ENCODE measurements around the gene WDR70.

- TF ChIP-seq SP1 (IDR thresholded peaks at IDR 0.05): no peak
- no peak for TF ChIP-seq FOXM1 (IDR thresholded peaks at IDR 0.05; ENCODE audit: borderline replicate concordance)
- TF ChIP-seq L3MBTL2 (conservative IDR thresholded peaks at IDR 0.05): no peak
- TF ChIP-seq CTBP1 (IDR thresholded peaks at IDR 0.05; ENCODE audit: borderline replicate concordance): no peak
- TF ChIP-seq BHLHE40 (IDR thresholded peaks at IDR 0.05; ENCODE audit: borderline replicate concordance): no peak
- TF ChIP-seq TARDBP (IDR thresholded peaks at IDR 0.05): no peak
- TF ChIP-seq ZNF384 (IDR thresholded peaks at IDR 0.05): no peak
- TF ChIP-seq NFRKB (IDR thresholded peaks at IDR 0.05): no peak
- TF ChIP-seq PKNOX1 (IDR thresholded peaks at IDR 0.05): no peak
- TF ChIP-seq FOXK2 (IDR thresholded peaks at IDR 0.05): no peak
- no peak for TF ChIP-seq ELF4 (IDR thresholded peaks at IDR 0.05)
- TF ChIP-seq FOXA1 (IDR thresholded peaks at IDR 0.05): no peak
- TF ChIP-seq SUZ12 (IDR thresholded peaks at IDR 0.05): no peak
- no peak for TF ChIP-seq HDGF (IDR thresholded peaks at IDR 0.05; ENCODE audit: borderline replicate concordance)
Measured at GRCh38 chr5:37355161-37355560, 24.0 kb upstream of the WDR70 start.

Data from HEK293T (cell line).